ENCODE results near the gene ARF3.

The ARF3 gene

DNA sequence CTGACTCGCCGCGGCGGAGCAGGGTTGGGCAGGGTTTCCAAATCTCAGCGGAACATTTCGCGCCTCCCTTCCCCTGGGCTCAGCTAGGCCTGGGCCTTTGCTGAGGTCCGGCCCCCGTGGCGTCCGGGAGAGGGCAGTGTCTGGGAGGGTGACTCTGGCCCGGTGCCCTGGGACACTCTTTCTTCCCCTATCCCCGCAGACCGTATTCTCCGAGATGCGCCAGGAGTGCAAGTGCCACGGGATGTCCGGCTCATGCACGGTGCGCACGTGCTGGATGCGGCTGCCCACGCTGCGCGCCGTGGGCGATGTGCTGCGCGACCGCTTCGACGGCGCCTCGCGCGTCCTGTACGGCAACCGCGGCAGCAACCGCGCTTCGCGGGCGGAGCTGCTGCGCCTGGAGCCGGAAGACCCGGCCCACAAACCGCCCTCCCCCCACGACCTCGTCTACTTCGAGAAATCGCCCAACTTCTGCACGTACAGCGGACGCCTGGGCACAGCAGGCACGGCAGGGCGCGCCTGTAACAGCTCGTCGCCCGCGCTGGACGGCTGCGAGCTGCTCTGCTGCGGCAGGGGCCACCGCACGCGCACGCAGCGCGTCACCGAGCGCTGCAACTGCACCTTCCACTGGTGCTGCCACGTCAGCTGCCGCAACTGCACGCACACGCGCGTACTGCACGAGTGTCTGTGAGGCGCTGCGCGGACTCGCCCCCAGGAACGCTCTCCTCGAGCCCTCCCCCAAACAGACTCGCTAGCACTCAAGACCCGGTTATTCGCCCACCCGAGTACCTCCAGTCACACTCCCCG, 23.9 kb upstream of the ARF3 start:
- DNase-seq, result peak; percentile 47

DNA sequence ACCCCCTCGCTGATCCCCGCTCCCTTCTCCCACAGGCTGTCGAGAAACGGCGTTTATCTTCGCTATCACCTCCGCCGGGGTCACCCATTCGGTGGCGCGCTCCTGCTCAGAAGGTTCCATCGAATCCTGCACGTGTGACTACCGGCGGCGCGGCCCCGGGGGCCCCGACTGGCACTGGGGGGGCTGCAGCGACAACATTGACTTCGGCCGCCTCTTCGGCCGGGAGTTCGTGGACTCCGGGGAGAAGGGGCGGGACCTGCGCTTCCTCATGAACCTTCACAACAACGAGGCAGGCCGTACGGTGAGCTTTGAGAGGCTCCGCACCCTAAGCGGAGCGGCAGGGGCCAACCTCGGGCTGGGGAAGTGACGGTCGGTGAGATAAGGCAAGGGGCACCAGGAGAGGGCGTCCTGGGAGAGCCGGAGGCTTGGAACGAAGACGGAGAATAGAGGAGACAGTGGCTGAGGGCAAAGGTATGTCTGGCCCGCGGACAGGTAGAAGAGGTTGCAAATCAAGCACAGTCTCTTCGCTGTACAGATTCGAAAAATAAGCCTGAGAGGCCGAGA, 23.2 kb upstream of the ARF3 start:
- no peak for DNase-seq

GRCh38 chr12:48979602-48980388, 22.5 kb upstream of the ARF3 start:
- no peak for DNase-seq

GRCh38 chr12:48978741-48979601, 21.7 kb upstream of the ARF3 start:
- DNase-seq, result no peak

DNA sequence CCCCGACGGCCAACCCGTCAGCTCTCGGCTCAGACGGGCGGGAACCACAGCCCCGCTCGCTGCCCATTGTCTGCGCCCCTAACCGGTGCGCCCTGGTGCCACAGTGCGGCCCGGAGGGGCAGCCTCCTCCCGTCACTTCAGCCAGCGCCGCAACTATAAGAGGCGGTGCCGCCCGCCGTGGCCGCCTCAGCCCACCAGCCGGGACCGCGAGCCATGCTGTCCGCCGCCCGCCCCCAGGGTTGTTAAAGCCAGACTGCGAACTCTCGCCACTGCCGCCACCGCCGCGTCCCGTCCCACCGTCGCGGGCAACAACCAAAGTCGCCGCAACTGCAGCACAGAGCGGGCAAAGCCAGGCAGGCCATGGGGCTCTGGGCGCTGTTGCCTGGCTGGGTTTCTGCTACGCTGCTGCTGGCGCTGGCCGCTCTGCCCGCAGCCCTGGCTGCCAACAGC, 21.0 kb upstream of the ARF3 start, which contains the start of gene WNT1:
Gene WNT1 (plus strand): TSS at position 32 of the 450 bp plus-strand sequence. CDS start 329 bp downstream, at position 361.
- peak; percentile 43 for DNase-seq

GRCh38 chr12:48977290-48978281, 20.3 kb upstream of the ARF3 start:
- peak; percentile 89 for DNase-seq

DNA sequence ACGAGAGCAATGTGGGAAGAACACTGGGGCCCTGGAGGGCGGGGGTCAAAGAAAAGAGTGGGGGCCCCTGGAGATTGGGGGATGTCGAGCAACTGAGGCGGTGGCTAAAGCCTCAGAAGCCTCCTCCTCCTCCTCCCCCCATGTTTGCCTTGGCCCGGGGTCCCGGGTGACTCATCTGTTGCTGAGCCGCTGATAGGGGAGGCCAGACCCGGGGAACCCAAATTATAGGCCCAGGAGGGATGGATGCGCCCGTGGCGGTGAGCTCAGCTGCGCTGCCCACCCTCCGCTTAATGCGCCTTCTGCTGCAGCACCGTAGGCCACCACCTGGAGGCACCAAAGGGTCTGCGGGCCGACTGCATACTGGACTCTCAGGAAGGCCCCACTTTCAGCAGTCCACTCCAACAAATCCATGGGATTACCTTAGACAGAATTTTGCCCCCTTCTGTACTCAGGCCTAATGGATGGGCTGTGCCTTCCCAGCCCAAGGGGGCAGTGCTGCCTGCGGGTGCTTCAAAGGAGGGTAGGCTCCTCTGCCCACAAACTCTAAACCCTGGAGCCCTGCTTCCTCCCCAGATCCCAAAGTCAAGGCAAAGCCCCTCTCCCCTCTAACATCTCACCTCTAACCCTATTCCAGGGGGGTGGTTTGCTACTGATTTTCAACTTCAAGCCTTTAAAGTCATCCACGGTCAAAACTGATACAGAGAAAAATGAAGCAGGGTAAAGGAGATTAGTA, 16.8 kb upstream of the ARF3 start:
- peak; percentile 49 for DNase-seq

DNA sequence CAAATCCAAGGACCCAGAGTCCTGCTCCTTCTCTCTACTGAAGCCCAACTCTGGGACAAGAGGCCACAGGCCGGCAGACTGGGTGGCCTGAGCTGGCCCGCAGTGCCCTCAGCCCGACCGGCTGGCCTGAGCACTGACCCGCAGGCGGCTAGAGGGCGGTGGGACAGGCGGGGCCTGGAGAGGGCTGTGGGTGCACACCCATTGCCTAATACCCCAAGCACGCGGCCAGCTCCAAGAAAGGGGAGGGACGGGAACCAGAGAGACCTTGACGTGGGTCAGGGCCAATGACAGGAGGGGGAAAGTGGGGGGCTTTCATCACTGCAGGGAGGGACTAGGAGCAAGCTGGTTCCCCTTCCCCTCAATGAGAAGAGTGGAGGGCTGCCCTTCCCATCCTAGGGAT, 16.2 kb upstream of the ARF3 start:
- no peak for DNase-seq

DNA sequence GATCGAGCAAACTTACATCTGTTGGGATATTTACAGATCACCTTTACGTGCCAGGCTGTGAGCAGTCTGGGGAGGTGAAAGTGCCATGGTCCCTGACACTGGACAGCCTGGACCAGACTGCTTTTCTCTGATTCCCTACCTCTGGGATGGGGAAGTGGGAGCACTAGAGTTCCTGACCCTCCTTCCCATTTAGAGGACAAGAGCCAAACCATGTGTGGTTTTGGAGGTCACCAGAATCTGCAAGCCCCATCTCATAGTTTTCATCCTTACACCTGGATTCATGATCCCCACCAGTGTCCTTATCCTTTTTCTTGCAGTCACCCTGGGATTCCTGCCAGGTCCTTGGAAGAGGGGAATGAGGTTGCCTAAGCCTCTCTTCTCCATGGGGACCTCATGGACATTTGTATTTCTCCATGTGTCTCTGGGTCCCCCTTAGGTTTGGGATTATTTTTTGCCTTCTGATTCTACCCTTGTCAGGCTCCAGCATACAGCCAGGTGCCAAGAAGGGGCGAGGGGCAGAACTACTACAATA, 15.7 kb upstream of the ARF3 start:
- no peak for DNase-seq

DNA sequence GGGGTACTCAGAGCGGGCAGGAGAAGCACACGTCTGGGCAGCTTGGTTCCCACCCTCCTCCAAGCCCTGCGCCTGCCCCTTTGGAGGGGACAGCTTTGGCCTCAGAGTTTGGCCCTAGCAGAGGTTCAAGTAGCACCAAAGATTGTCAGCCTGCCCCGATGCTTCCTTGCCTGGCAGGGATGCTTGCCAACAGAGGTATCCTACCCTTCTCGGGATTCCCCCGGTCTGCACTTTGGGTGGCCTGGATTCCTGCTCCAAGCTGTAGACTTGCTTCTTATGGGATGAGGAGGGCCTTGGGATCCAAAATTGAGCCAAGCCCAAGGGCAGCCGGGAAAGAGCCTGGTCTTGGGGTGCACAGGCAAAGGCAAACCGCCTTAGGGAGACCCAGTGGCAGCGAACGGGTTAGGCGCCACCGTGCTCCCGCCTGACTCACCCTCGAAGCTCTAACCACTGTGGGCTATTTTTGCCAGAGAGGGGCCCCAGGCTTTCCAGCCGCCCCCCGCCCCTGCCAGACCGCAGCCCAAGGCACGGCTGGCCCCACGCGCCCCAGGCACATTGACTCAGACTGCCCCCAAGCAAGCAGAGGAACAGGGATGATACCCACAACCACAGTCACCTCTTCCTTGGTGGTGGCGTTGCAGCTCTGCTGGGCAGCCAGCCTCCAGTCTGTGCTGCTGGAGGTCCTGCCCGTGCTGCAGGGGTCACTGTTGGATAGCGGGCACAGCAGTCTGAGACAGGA, 15.1 kb upstream of the ARF3 start:
- DNase-seq, result no peak

DNA sequence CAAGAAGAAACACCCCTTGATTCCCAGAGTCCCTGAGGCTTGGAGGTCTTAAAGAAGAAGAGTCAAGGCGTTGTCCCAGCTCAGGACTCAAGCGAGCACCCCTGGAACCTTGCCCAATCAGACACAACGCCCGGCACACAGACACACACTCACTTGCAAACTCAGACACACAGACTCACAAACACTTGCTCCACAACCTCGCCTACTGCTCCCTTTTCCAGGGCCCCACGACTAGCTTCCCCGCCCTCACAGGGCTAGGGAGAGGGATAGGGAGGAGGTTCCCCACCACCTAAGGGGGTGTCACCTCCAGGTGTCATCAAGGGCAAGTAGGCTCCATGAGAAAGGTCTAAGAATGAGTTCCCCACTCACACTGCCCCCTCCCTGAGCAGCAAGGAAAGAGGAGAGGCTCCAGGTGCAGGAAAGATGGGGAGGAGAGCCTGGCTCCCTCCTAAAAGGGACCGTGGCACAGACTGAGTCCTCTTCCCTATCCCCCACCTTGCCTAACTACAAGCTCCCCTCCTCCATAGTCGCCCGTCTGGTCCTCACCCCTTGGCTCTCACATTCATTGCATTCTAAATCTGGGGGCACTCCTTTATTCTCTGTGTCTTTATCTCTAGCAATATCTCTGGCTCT, 13.5 kb upstream of the ARF3 start:
- no peak for DNase-seq

DNA sequence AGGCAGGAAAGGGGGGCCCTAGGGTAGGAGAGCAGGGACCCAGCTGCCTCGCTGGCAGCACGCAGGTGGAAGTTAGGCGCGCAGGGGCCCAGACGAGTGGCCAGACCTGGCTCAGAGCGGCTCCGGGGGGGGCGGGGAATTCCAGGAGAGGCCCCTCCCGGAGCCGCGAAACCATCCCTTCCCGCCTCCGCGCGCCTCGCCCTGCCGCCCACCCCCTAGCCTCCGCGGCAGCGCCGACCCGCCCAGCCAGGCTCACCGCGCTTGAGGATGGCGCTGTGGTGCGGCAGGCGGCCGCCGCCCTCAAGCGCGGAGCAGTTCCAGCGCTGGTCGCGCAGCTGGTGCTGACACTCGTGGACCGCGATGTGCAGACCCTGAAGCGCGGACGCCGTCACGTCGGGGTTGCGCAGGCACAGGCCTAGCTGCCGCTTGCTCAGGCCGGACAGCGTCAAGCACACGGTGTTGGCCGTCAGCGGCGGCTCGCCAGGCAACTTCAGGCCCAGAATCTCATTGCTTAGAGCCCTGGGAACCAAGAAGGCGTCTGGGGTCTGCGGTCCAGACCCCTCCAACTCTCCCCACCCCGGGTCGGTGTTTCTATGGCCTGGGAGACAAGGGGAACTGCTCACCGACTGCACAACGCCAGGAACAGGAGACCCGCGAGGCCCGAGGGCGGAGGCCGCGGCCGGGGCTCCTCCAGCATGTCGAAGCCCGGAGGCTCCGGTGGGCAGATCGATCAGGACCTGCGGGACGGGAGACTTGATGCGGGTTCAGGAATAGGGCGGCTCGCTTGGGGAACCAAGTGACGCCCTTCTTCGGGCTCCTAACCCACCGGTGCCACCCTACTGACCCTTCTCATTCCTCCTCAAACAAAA, 12.8 kb upstream of the ARF3 start:
- DNase-seq, result no peak

DNA sequence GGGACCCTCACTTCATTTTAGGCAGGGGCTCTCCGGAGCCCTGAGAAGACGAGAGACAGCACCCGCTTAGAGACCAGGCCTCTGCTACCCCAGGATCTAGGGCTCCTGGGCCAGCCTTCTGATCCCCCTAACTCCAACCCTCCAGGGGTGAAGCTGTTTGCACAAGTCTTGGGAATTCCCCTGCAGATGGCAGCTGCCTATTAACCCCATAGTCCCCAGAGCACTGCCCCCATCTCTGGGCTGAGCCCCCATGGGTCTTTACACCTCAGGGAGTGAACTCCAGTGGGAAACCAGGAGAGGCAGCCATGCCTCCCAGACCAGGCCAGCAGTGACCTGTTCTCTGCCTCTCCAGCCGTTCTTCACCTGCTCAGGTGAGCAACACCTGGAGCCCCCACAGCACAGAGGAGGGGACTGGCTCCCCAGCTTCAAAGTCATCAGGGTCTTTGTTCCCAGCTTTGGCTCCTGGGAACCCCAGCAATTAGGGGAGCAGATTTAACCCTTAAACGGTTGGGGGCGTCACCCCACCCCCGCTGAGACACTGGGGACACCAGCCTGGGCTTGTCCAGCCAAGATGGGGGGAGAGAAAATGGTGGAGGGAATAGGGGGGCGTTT, 12.0 kb upstream of the ARF3 start:
- DNase-seq, result no peak

DNA sequence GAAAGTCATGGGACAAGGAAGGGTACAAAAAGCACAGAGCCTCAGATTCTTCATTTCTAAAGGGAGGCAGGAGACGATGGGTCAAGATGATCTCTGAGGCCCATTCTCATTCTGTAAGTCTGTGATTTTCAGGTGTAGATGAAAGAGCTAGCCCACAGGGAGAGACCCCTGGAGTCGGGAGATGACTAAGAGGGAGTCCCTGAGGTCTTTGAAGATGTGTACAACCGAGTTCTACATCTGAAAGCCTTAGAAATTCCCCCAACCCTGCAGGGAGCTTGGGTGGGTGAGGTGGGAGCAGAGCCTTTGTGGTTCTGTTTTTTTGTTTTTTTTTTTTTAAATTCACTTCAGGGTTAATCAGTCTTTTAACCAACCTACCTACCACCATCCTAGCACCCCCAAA, 11.2 kb upstream of the ARF3 start:
- no peak for DNase-seq

DNA sequence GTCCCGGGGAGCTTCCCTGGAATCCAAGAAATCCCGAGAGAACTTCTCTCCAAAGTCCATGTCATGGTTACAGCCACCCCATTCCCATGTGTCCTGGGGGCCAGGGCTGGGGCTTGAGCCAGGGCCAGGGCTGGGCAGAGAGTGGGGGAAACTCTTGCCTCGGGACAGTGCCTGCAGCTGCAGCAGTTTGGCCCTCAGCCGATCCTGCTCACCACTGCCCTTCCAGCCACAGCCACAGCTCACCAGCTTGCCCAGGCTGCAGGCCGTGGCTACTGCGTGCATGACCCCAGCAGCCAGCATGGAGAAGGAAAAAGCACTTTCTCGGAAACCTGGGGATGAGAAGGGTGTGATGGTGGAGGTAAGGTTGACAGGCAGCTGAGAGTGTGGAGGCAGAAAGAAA, 10.7 kb upstream of the ARF3 start:
- no peak for DNase-seq

DNA sequence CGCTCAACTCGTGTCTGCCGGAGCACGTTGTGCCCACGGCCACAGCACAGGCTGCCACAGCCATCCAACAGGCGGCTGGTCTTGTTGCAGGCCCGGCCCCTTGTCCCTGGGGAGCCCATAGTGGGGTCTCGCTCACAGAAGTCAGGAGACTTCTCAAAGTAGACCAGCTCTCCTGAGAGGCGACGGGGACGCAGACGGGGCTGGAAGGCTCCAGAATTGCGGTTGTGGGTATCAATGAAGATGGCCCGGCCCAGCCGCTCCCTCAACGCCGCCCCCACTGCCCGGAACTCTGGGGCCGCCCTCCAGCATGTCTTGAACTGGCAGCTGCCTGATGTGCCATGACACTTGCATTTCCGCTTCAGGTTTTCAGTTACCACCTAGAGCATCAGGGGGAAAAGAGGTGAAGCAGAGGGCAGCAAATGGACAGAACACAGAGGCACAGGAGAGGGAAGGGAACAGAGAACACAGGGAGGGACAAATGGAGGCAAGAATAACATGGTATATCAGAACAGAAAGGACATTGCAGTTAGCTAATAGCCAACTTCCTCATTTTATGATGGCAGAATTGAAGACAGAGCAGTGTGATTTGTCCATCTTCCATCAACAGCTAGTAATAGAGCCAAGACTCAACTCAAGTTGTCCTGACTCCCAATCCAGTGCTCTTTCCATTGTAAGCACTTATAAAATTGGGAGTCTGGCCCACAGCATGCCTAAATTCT, 9.0 kb upstream of the ARF3 start:
- no peak for DNase-seq

DNA sequence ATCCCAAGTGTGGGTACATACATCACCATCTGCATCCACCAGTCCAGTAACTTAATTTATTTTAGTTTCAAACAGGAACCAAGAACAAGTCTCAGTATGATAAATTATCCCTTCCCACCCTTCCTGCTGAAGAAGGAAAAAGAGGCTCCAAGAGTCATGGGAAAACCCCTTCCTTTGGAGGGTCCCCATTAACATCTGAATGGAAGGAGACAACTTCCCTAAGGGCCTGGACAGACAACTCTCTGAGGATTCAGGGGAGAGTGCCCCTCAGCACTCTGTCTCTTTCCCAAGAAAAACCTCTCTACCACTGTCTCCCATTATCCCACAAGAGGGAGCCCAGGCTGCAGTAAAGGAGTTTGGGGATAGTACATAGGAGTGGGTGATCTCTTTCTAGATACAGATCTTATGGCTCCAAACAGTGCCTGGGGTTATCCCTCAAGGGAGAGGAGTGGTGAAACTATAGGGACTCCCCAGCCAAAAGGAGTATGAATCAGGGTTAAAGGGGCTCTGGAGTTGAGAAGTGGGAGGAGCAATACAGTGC, 8.1 kb upstream of the ARF3 start:
- no peak for DNase-seq
